ENCODE results near the gene UTP18. TPM values are rescaled to one million over a fixed set of nuclear protein-coding genes. Genes with fewer than 3 reads are reported as not detected.

The UTP18 gene
- total and polyA plus RNA-seq, 4 donors: 12.4 to 17.4 (median 14.2) TPM

- H3K4me1 ChIP-seq (ENCODE audit: control insufficient read depth in 4 of 4, insufficient read depth in 4 of 4, low read length in 3 of 4): peaks cover 6 to 14% (median 9%) of the 10 kb centered on the region in 4 donors
- WGBS: 64% methylated on average over 6 of the region's 6 CpGs
- no peak overlapping the region for H3K27ac ChIP-seq (ENCODE audit: low read depth in 1 of 2, low read length in 2 of 2)
Measured at GRCh38 chr17:51234162-51234561, 26.2 kb upstream of the UTP18 start.

DNA sequence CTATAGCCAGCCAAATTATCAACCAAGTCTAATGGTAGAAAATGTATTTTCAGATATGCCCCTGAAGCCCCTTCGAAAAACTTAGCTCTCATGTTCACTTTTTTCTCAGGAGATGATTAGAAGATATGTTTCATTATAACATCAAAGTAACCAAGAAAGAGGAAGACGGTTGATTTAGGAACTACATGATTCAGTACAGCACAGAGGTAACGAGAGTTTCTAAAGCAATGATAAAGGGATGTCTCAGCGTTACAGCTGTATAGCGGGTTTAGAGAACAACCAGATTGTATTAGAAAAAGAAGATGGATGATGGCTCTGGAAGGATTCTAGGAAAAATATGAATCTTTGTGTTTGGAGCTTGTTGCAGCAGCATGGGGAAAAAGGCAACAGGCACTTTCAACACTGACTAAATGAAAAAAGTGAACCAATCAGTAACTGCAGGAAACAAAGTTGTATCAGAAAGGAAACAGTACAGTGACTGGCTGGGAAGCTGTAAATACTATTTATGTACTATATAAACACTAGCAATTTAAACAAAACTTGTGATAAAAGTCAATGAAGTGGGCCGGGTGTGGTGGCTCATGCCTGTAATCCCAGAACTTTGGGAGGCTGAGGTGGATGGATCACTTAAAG lies 22.0 kb upstream of the UTP18 start:
- TF ChIP-seq YY1 (IDR thresholded peaks at IDR 0.05): no peak
- Histone ChIP-seq H3K4me1 (ENCODE audit: control insufficient read depth in 4 of 4, insufficient read depth in 4 of 4, low read length in 3 of 4) (peaks cover 3 to 5% (median 4%) of the 10 kb centered on the region in 4 donors), H3K36me3 (ENCODE audit: control insufficient read depth in 4 of 4, insufficient read depth in 3 of 4, low read depth in 1 of 4, low read length in 3 of 4) (no peaks in the 10 kb centered on the region), H3K9ac (ENCODE audit: low read depth in 1 of 2, low read length in 2 of 2) (no peak overlapping the region), H3K9me3 (ENCODE audit: control insufficient read depth in 4 of 4, low read length in 3 of 4) (no peaks in the 10 kb centered on the region), H3K27ac (ENCODE audit: low read depth in 1 of 2, low read length in 2 of 2) (no peak overlapping the region), H3K4me3 (ENCODE audit: low read depth in 1 of 3, low read length in 3 of 3) (no peak overlapping the region), H3K27me3 (ENCODE audit: control insufficient read depth in 4 of 4, insufficient read depth in 4 of 4, low read length in 3 of 4) (no peaks in the 10 kb centered on the region)
- WGBS: 83% methylated on average over 6 of the region's 6 CpGs
- DNase-seq (ENCODE audit: low spot score): no peak

More at GRCh38 chr17:51234162-51234561, 26.2 kb upstream of the UTP18 start:
- H3K36me3 ChIP-seq (ENCODE audit: control insufficient read depth in 4 of 4, insufficient read depth in 3 of 4, low read depth in 1 of 4, low read length in 3 of 4): no peaks in the 10 kb centered on the region
- no peak overlapping the region for H3K9ac ChIP-seq (ENCODE audit: low read depth in 1 of 2, low read length in 2 of 2)
- H3K4me3 ChIP-seq (ENCODE audit: low read depth in 1 of 3, low read length in 3 of 3): no peak overlapping the region
- H3K27me3 ChIP-seq (ENCODE audit: control insufficient read depth in 4 of 4, insufficient read depth in 4 of 4, low read length in 3 of 4): no peaks in the 10 kb centered on the region
- no peak for DNase-seq (ENCODE audit: low spot score)
- TF ChIP-seq NR2F2 (IDR thresholded peaks at IDR 0.05): no peak
- TF ChIP-seq JUND (IDR thresholded peaks at IDR 0.05): peak in 1 of 2 donors; percentile 32
- peak in 1 of 2 donors; percentile 50 for TF ChIP-seq RXRA (IDR thresholded peaks at IDR 0.05)
- TF ChIP-seq FOXA1 (IDR thresholded peaks at IDR 0.05): no peak
- no peak for TF ChIP-seq RAD21 (IDR thresholded peaks at IDR 0.05)
- peak; percentile 53 to 75 for TF ChIP-seq HNF4A (conservative IDR thresholded peaks at IDR 0.05)
- H3K9me3 ChIP-seq (ENCODE audit: control insufficient read depth in 4 of 4, low read length in 3 of 4): no peaks in the 10 kb centered on the region

DNA sequence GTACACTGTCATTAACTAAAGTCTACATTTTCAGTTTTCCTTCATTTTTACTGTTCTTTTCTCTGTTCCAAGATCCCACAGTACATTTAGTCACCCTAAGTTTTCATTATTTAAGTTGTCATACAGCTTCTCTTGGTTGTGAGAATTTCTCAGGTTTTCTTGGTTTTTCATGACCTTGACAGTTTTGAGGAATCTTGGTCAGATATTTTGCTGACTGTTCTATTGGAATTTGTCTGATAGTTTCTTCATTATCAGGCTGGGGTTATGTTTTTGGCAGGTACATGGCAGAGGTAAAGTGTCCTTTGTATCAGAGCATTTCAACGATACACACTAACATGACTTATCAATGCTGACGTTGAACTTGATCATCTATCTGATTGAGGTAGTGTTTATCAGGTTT lies 20.1 kb upstream of the UTP18 start:
- Histone ChIP-seq H3K27ac (ENCODE audit: low read depth in 1 of 2, low read length in 2 of 2) (no peak overlapping the region), H3K4me3 (ENCODE audit: low read depth in 1 of 3, low read length in 3 of 3) (no peak overlapping the region), H3K27me3 (ENCODE audit: control insufficient read depth in 4 of 4, insufficient read depth in 4 of 4, low read length in 3 of 4) (no peaks in the 10 kb centered on the region), H3K4me1 (ENCODE audit: control insufficient read depth in 4 of 4, insufficient read depth in 4 of 4, low read length in 3 of 4) (peaks cover 2 to 11% (median 5%) of the 10 kb centered on the region in 4 donors), H3K9me3 (ENCODE audit: control insufficient read depth in 4 of 4, low read length in 3 of 4) (no peaks in the 10 kb centered on the region), H3K36me3 (ENCODE audit: control insufficient read depth in 4 of 4, insufficient read depth in 3 of 4, low read depth in 1 of 4, low read length in 3 of 4) (no peaks in the 10 kb centered on the region), H3K9ac (ENCODE audit: low read depth in 1 of 2, low read length in 2 of 2) (no peak overlapping the region)
- DNase-seq (ENCODE audit: low spot score): no peak
- no peak for TF ChIP-seq NR2F2 (IDR thresholded peaks at IDR 0.05)
- TF ChIP-seq YY1 (IDR thresholded peaks at IDR 0.05): no peak
- no peak for TF ChIP-seq ZBTB33 (IDR thresholded peaks at IDR 0.05)
- TF ChIP-seq SP1 (IDR thresholded peaks at IDR 0.05): no peak
- TF ChIP-seq MAX (IDR thresholded peaks at IDR 0.05): no peak
- TF ChIP-seq, protein P1, sequence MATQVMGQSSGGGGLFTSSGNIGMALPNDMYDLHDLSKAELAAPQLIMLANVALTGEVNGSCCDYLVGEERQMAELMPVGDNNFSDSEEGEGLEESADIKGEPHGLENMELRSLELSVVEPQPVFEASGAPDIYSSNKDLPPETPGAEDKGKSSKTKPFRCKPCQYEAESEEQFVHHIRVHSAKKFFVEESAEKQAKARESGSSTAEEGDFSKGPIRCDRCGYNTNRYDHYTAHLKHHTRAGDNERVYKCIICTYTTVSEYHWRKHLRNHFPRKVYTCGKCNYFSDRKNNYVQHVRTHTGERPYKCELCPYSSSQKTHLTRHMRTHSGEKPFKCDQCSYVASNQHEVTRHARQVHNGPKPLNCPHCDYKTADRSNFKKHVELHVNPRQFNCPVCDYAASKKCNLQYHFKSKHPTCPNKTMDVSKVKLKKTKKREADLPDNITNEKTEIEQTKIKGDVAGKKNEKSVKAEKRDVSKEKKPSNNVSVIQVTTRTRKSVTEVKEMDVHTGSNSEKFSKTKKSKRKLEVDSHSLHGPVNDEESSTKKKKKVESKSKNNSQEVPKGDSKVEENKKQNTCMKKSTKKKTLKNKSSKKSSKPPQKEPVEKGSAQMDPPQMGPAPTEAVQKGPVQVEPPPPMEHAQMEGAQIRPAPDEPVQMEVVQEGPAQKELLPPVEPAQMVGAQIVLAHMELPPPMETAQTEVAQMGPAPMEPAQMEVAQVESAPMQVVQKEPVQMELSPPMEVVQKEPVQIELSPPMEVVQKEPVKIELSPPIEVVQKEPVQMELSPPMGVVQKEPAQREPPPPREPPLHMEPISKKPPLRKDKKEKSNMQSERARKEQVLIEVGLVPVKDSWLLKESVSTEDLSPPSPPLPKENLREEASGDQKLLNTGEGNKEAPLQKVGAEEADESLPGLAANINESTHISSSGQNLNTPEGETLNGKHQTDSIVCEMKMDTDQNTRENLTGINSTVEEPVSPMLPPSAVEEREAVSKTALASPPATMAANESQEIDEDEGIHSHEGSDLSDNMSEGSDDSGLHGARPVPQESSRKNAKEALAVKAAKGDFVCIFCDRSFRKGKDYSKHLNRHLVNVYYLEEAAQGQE (IDR thresholded peaks at IDR 0.05): no peak
- TF ChIP-seq EGR1 (IDR thresholded peaks at IDR 0.05; ENCODE audit: low read depth in 2 of 2): no peak
- TF ChIP-seq CTCF (IDR thresholded peaks at IDR 0.05; ENCODE audit: low read depth, low read length, missing input control): no peak
- TF ChIP-seq FOXA1 (IDR thresholded peaks at IDR 0.05): no peak
- no peak for TF ChIP-seq JUND (IDR thresholded peaks at IDR 0.05)
- no peak for TF ChIP-seq FOXA2 (IDR thresholded peaks at IDR 0.05)
- TF ChIP-seq RAD21 (IDR thresholded peaks at IDR 0.05): no peak
- TF ChIP-seq HNF4G (IDR thresholded peaks at IDR 0.05): no peak
- TF ChIP-seq HNF4A (conservative IDR thresholded peaks at IDR 0.05): no peak
- 52% methylated on average over 2 of the region's 2 CpGs for WGBS
